H9 (cell line): Measurements from ENCODE around the gene TBC1D7. TPM values are rescaled to one million over a fixed set of nuclear protein-coding genes. Genes with fewer than 3 reads are reported as not detected.

ENCODE experiments used
- DNase-seq: peaks from one replicate; pipeline ENCODE4 v3.0.0-alpha.2; 2017
- H2AFZ ChIP-seq: one replicate; pipeline ENCODE4 v1.6.1; 2013; ENCODE audit warnings: mild to moderate bottlenecking, low read length, control low read depth, moderate library complexity
- H2AK5ac ChIP-seq: 2 replicates; pipeline ENCODE4 v1.6.1; 2013; ENCODE audit warnings: low read length, control low read depth, mixed read lengths; ENCODE audit not compliant: insufficient read length
- H2BK120ac ChIP-seq: one replicate; pipeline ENCODE4 v1.6.1; 2013; ENCODE audit warnings: low read depth, mild to moderate bottlenecking, low read length, control low read depth, inconsistent platforms; ENCODE audit not compliant: poor library complexity, severe bottlenecking
- H2BK12ac ChIP-seq: 2 replicates; pipeline ENCODE4 v1.6.1; 2013; ENCODE audit warnings: low read length, control low read depth, mixed read lengths, low read depth; ENCODE audit not compliant: insufficient read length
- H2BK15ac ChIP-seq: 2 replicates; pipeline ENCODE4 v1.6.1; 2013; ENCODE audit warnings: low read depth, low read length, control low read depth
- H2BK20ac ChIP-seq: one replicate; pipeline ENCODE4 v1.6.1; 2013; ENCODE audit warnings: low read depth, mild to moderate bottlenecking, low read length, control low read depth, inconsistent platforms; ENCODE audit not compliant: poor library complexity, severe bottlenecking
- H2BK5ac ChIP-seq: 2 replicates; pipeline ENCODE4 v1.6.1; 2013; ENCODE audit warnings: low read length, control low read depth, mixed read lengths; ENCODE audit not compliant: insufficient read length
- H3K14ac ChIP-seq: 2 replicates; pipeline ENCODE4 v1.6.1; 2013; ENCODE audit warnings: low read length, control low read depth; ENCODE audit not compliant: insufficient read depth
- H3K18ac ChIP-seq: 2 replicates; pipeline ENCODE4 v1.6.1; 2013; ENCODE audit warnings: low read depth, mild to moderate bottlenecking, mixed read lengths, low read length, control low read depth; ENCODE audit not compliant: insufficient read length
- H3K23ac ChIP-seq: 2 replicates; pipeline ENCODE4 v1.6.1; 2013; ENCODE audit warnings: low read length, control low read depth, mixed read lengths, low read depth; ENCODE audit not compliant: insufficient read length
- H3K23me2 ChIP-seq: 2 replicates; pipeline ENCODE4 v1.6.1; 2013; ENCODE audit warnings: low read depth, mild to moderate bottlenecking, mixed read lengths, low read length, control low read depth; ENCODE audit not compliant: insufficient read length, poor library complexity, severe bottlenecking
- H3K27ac ChIP-seq: 2 replicates; pipeline ENCODE4 v1.5.1; 2013; ENCODE audit warnings: low read length, control low read depth, mixed read lengths, low read depth; ENCODE audit not compliant: insufficient read length
- H3K27me3 ChIP-seq: 2 replicates; pipeline ENCODE4 v1.6.1; 2013; ENCODE audit warnings: low read length, control low read depth, inconsistent platforms; ENCODE audit not compliant: insufficient read depth
- H3K4ac ChIP-seq: 2 replicates; pipeline ENCODE4 v1.6.1; 2013; ENCODE audit warnings: low read depth, mild to moderate bottlenecking, control low read depth, inconsistent platforms, low read length, moderate library complexity
- H3K4me1 ChIP-seq: 2 replicates; pipeline ENCODE4 v1.6.1; 2013; ENCODE audit warnings: low read length, control low read depth, inconsistent platforms; ENCODE audit not compliant: insufficient read depth
- H3K4me2 ChIP-seq: 2 replicates; pipeline ENCODE4 v1.6.1; 2013; ENCODE audit warnings: low read length, control low read depth, mixed read lengths; ENCODE audit not compliant: insufficient read length, insufficient read depth
- H3K56ac ChIP-seq: 2 replicates; pipeline ENCODE4 v1.6.1; 2013; ENCODE audit warnings: low read depth, mild to moderate bottlenecking, mixed read lengths, low read length, control low read depth; ENCODE audit not compliant: insufficient read length
- H3K79me1 ChIP-seq: 2 replicates; pipeline ENCODE4 v1.6.1; 2013; ENCODE audit warnings: low read depth, mild to moderate bottlenecking, moderate library complexity, low read length, control low read depth, inconsistent platforms; ENCODE audit not compliant: insufficient read depth, poor library complexity, severe bottlenecking
- H3K79me2 ChIP-seq: 2 replicates; pipeline ENCODE4 v1.6.1; 2013; ENCODE audit warnings: low read length, control low read depth, inconsistent platforms; ENCODE audit not compliant: insufficient read depth
- H3K9ac ChIP-seq: 2 replicates; pipeline ENCODE4 v1.6.1; 2013; ENCODE audit warnings: low read length, control low read depth, mixed read lengths; ENCODE audit not compliant: insufficient read length; ENCODE audit errors: extremely low read depth
- H3K9me3 ChIP-seq: one replicate; pipeline ENCODE4 v1.6.1; 2013; ENCODE audit warnings: low read depth, low read length, inconsistent platforms; ENCODE audit not compliant: control insufficient read depth
- H3T11ph ChIP-seq: one replicate; pipeline ENCODE4 v1.6.1; 2013; ENCODE audit warnings: mild to moderate bottlenecking, low read length, control low read depth, inconsistent platforms
- H4K20me1 ChIP-seq: one replicate; pipeline ENCODE4 v1.6.1; 2013; ENCODE audit not compliant: control insufficient read depth, insufficient read length, insufficient read depth
- H4K5ac ChIP-seq: 2 replicates; pipeline ENCODE4 v1.6.1; 2013; ENCODE audit warnings: low read depth, mild to moderate bottlenecking, mixed read lengths, low read length, control low read depth; ENCODE audit not compliant: insufficient read length
- H4K8ac ChIP-seq: replicated peaks from 2 replicates; pipeline ENCODE4 v1.6.1; 2013; ENCODE audit warnings: low read length, control low read depth, mixed read lengths, low read depth; ENCODE audit not compliant: insufficient read length
- H4K91ac ChIP-seq: 2 replicates; pipeline ENCODE4 v1.6.1; 2013; ENCODE audit warnings: low read depth, mild to moderate bottlenecking, moderate library complexity, mixed read lengths, low read length, control low read depth; ENCODE audit not compliant: insufficient read length
- H3K27ac Mint-ChIP-seq, 3 experiments: 2 replicates in 2 of 3; 3 replicates in 1 of 3; pipeline ENCODE4 v1.8.0; 2020 to 2021; ENCODE audit warnings: mixed read lengths in 3 of 3, mild to moderate bottlenecking in 1 of 3, moderate library complexity in 1 of 3
- H3K27me3 Mint-ChIP-seq: 2 replicates; pipeline ENCODE4 v1.8.0; 2021; ENCODE audit warnings: low read depth, mild to moderate bottlenecking, moderate library complexity, mixed read lengths
- H3K36me3 Mint-ChIP-seq, 3 experiments: 2 replicates in 2 of 3; 3 replicates in 1 of 3; pipeline ENCODE4 v1.8.0; 2020 to 2021; ENCODE audit warnings: low read depth in 3 of 3, mixed read lengths in 3 of 3; ENCODE audit not compliant: insufficient read depth in 1 of 3
- H3K4me1 Mint-ChIP-seq, 2 experiments: 2 replicates each; pipeline ENCODE4 v1.8.0; 2020; ENCODE audit warnings: mixed read lengths in 2 of 2
- H3K4me3 Mint-ChIP-seq, 2 experiments: 2 replicates in 1 of 2; 3 replicates in 1 of 2; pipeline ENCODE4 v1.8.0; 2020 to 2021; ENCODE audit warnings: mild to moderate bottlenecking in 2 of 2, mixed read lengths in 2 of 2, moderate library complexity in 1 of 2
- H3K9me3 Mint-ChIP-seq, 2 experiments: 2 replicates in 1 of 2; 3 replicates in 1 of 2; pipeline ENCODE4 v1.8.0; 2020; ENCODE audit warnings: mild to moderate bottlenecking in 2 of 2, mixed read lengths in 2 of 2, moderate library complexity in 1 of 2
- WGBS: extraction: QIAGEN DNeasy Blood & Tissue Kit; methylation state at CpG from one replicate; pipeline ENCODE4 v1.1.7; 2013; ENCODE audit warnings: missing lambda C conversion rate, low lambda C conversion rate, mixed read lengths; ENCODE audit not compliant: insufficient read length; ENCODE audit errors: extremely low coverage; 5-methylcytosine and 5-hydroxymethylcytosine counted together
- total RNA-seq: library from RNA; stranded (reverse); gene quantifications from 2 replicates; pipeline ENCODE4 v1.2.1, GENCODE V29; 2021
- TF ChIP-seq, protein P1 (sequence below): fragments of 200-600 bp; sonication (generic); conservative IDR thresholded peaks from 3 replicates; pipeline ENCODE4 v1.8.0; 2021; ENCODE audit warnings: antibody characterized with exemption, mild to moderate bottlenecking

The TBC1D7 gene
- total RNA-seq, 1 experiment from 2014 or later, result 33.9 TPM

DNA sequence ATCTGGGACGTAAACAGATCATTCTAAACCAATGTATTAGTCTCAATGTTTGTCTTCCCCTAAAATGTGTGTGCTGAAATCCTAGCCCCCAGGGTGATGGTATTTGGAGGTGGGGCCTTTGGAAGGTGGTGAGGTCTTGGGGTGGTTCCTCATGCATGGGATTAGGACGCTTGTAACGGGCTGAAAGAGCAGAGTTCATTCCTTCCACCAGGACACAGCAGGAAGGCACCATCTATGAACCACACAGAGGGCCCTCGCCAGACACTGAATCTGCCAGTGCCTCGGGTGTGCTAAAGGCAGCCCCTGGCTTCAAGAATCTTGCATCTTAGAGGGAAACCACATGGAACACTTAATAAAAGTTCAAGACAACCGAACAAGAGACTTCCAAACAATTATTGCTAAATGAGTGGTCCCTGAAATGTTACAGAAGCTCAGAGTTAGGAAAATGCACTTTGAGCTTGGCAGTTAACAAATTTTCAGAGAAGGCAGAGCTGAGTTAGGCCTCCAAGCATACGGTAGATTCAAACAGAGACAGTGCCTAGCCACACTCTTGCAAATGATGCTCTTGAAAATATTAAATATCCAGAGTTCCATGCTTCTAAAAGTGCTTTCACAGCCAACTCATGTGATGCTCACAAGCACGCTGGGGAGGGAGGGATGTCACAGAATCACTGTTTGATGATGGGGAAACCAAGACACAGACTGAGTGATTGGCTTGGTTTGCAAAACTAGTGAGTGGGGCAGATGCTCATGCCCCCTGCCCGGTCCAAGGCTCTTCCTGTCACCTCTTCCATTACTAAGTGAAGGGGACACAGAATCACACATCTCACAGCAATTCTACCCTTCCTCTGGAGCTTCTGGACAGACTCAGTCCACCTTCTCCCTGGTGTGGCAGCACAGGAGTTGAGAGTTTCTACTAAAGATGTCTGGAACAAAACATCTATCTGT lies 27.4 kb downstream of the TBC1D7 start:
- Histone ChIP-seq H2AK5ac (no peak overlapping the region), H4K91ac (no peak overlapping the region)

More for the DNA sequence above, 27.4 kb downstream of the TBC1D7 start:
- H2BK120ac ChIP-seq, result no peak overlapping the region
- H3T11ph ChIP-seq, result no peak overlapping the region
- H3K4me1 Mint-ChIP-seq, result peaks cover 0 to 3% of the 10 kb centered on the region in 2 experiments; a peak in 1 of 4 replicates
- no peaks in the 10 kb centered on the region for H3K9me3 ChIP-seq
- H3K9me3 Mint-ChIP-seq, result no peaks in the 10 kb centered on the region
- H3K27me3 ChIP-seq, result no peaks in the 10 kb centered on the region
- TF ChIP-seq, protein P1, sequence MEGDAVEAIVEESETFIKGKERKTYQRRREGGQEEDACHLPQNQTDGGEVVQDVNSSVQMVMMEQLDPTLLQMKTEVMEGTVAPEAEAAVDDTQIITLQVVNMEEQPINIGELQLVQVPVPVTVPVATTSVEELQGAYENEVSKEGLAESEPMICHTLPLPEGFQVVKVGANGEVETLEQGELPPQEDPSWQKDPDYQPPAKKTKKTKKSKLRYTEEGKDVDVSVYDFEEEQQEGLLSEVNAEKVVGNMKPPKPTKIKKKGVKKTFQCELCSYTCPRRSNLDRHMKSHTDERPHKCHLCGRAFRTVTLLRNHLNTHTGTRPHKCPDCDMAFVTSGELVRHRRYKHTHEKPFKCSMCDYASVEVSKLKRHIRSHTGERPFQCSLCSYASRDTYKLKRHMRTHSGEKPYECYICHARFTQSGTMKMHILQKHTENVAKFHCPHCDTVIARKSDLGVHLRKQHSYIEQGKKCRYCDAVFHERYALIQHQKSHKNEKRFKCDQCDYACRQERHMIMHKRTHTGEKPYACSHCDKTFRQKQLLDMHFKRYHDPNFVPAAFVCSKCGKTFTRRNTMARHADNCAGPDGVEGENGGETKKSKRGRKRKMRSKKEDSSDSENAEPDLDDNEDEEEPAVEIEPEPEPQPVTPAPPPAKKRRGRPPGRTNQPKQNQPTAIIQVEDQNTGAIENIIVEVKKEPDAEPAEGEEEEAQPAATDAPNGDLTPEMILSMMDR, result peak; percentile 21; the same call in 1 of the 3 replicates
- no peak overlapping the region for H2BK15ac ChIP-seq
- no peak overlapping the region for H3K23ac ChIP-seq
- no peak overlapping the region for H4K8ac ChIP-seq
- H3K27me3 Mint-ChIP-seq, result no peaks in the 10 kb centered on the region
- no peak overlapping the region for H2BK5ac ChIP-seq
- H3K4ac ChIP-seq, result no peak overlapping the region
- no CpG with 5 or more reads among the region's 9 CpGs for WGBS
- H3K14ac ChIP-seq, result no peak overlapping the region
- no peak for DNase-seq
- H4K5ac ChIP-seq, result no peak overlapping the region
- no peak overlapping the region for H3K4me3 Mint-ChIP-seq
- H3K23me2 ChIP-seq, result no peaks in the 10 kb centered on the region
- H3K4me2 ChIP-seq, result no peak overlapping the region
- peaks cover 19 to 54% (median 53%) of the 10 kb centered on the region in 3 experiments; a peak in 6 of 7 replicates for H3K36me3 Mint-ChIP-seq
- H2AFZ ChIP-seq, result no peak overlapping the region
- H2BK20ac ChIP-seq, result no peak overlapping the region
- H3K4me1 ChIP-seq, result no peaks in the 10 kb centered on the region
- H3K27ac ChIP-seq, result no peak overlapping the region
- H3K9ac ChIP-seq, result no peak overlapping the region
- no peaks in the 10 kb centered on the region for H3K79me2 ChIP-seq
- peak overlapping the region in 1 of 3 experiments; percentile 85; a peak in 1 of 7 replicates for H3K27ac Mint-ChIP-seq
- no peaks in the 10 kb centered on the region for H3K79me1 ChIP-seq
- no peak overlapping the region for H3K18ac ChIP-seq
- H2BK12ac ChIP-seq, result no peak overlapping the region
- H3K56ac ChIP-seq, result no peak overlapping the region
- no peaks in the 10 kb centered on the region for H4K20me1 ChIP-seq
